K562 (cell line): ENCODE data around the gene LMAN2. TPM values are rescaled to one million over a fixed set of nuclear protein-coding genes. Genes with fewer than 3 reads are reported as not detected.

Source experiments
- ARNT ChIP-seq, 2 experiments: fragments of 450-650 bp; IDR thresholded peaks; 2 replicates each; pipeline ENCODE4 v1.6.1; 2016; ENCODE audit warnings: mild to moderate bottlenecking in 1 of 2
- ATF6 ChIP-seq: sonication (generic); formaldehyde crosslinking; IDR thresholded peaks from 2 replicates; pipeline ENCODE4 v1.4.0; 2020; ENCODE audit warnings: mild to moderate bottlenecking, missing genetic modification reagents
- BCLAF1 ChIP-seq, 2 experiments: fragments of 450-650 bp in 1 of 2; IDR thresholded peaks; 2 replicates each; pipeline ENCODE4 v1.6.1; 2011 to 2017; ENCODE audit warnings: low read depth in 2 of 2, antibody characterized with exemption in 1 of 2, borderline replicate concordance in 1 of 2, low read length in 1 of 2, mild to moderate bottlenecking in 1 of 2, mixed read lengths in 1 of 2; ENCODE audit not compliant: control insufficient read depth in 1 of 2
- BHLHE40 ChIP-seq: IDR thresholded peaks from 2 replicates; pipeline ENCODE4 v1.6.1; 2011; ENCODE audit warnings: low read length, improper control_type of control experiment
- EP400 ChIP-seq: fragments of 450-650 bp; IDR thresholded peaks from 2 replicates; pipeline ENCODE4 v1.6.1; 2017; ENCODE audit warnings: antibody characterized with exemption, mild to moderate bottlenecking, moderate library complexity
- ETV1 ChIP-seq: fragments of 450-650 bp; conservative IDR thresholded peaks from 2 replicates; pipeline ENCODE4 v1.6.1; 2016; ENCODE audit warnings: missing genetic modification characterization, control low read depth, low read depth, missing compliant biosample characterization
- HBP1 ChIP-seq: fragments of 450-650 bp; formaldehyde crosslinking; IDR thresholded peaks from 2 replicates; pipeline ENCODE4 v1.4.0; 2022; ENCODE audit warnings: missing genetic modification characterization
- JUN ChIP-seq, 2 experiments: sonication (generic) in 1 of 2; formaldehyde crosslinking in 1 of 2; IDR thresholded peaks; 2 replicates each; pipeline versions ENCODE4 v1.6.1 to v1.8.0; 2012 to 2022; ENCODE audit warnings: borderline replicate concordance in 2 of 2, mild to moderate bottlenecking in 2 of 2, improper control_type of control experiment in 1 of 2, low read depth in 1 of 2, low read length in 1 of 2, missing genetic modification reagents in 1 of 2
- MAX ChIP-seq: sonication (generic); formaldehyde crosslinking; IDR thresholded peaks from 2 replicates; pipeline ENCODE4 v1.9.0; 2022; ENCODE audit warnings: mild to moderate bottlenecking, missing genetic modification reagents
- PRPF4 ChIP-seq: fragments of 200-400 bp; formaldehyde crosslinking; IDR thresholded peaks from one replicate; pipeline ENCODE4 v1.6.1; 2017; ENCODE audit warnings: low read length, low read depth, mild to moderate bottlenecking; ENCODE audit not compliant: insufficient read depth, poor library complexity, severe bottlenecking
- SP1 ChIP-seq: sonication (generic); formaldehyde crosslinking; IDR thresholded peaks from 2 replicates; pipeline ENCODE4 v1.8.1; 2022; ENCODE audit warnings: mild to moderate bottlenecking, missing genetic modification reagents
- TCFL5 ChIP-seq: fragments of 250-450 bp; sonication (Bioruptor Pico); conservative IDR thresholded peaks from 2 replicates; pipeline ENCODE4 v1.6.1; 2021; ENCODE audit warnings: mild to moderate bottlenecking, moderate library complexity, matching md5 sums
- ZBTB49 ChIP-seq: sonication (generic); formaldehyde crosslinking; IDR thresholded peaks from 2 replicates; pipeline ENCODE4 v1.8.0; 2022; ENCODE audit warnings: missing genetic modification reagents, mild to moderate bottlenecking, borderline replicate concordance
- ZNF12 ChIP-seq: sonication (generic); formaldehyde crosslinking; IDR thresholded peaks from 2 replicates; pipeline ENCODE4 v1.4.0; 2020; ENCODE audit warnings: mild to moderate bottlenecking, missing genetic modification reagents
- ZNF124 ChIP-seq: sonication (generic); formaldehyde crosslinking; IDR thresholded peaks from 2 replicates; pipeline ENCODE4 v1.8.1; 2022; ENCODE audit warnings: missing genetic modification reagents
- ZNF444 ChIP-seq: fragments of 250-450 bp; sonication (Bioruptor Pico); IDR thresholded peaks from 2 replicates; pipeline ENCODE4 v1.4.0; 2020; ENCODE audit warnings: mild to moderate bottlenecking, moderate library complexity
- polyA plus RNA-seq, 8 experiments: library from polyadenylated mRNA; depleted of rRNA in 4 of 8; stranded (reverse) in 5 of 8; unstranded in 3 of 8; fragments of >200 nt; fragmentation: Nextera tagmentation in 2 of 8; fragmentation: Illumina TruSeq in 1 of 8; extraction: Ambion mirVana in 2 of 8; extraction: Trizol in 1 of 8; gene quantifications; 2 replicates each; pipeline versions ENCODE4 v1.2.1 to v1.2.3, GENCODE V29; 2011 to 2014; ENCODE audit warnings: inconsistent platforms in 1 of 8, missing spikeins in 1 of 8
- total RNA-seq, 7 experiments: library from RNA; depleted of rRNA in 6 of 7; stranded (reverse); fragments of >200 nt in 6 of 7; fragmentation: Illumina TruSeq in 2 of 7; extraction: Trizol in 2 of 7; gene quantifications; 2 replicates each; pipeline versions ENCODE4 v1.2.1 to v1.2.3, GENCODE V29; 2011 to 2021; ENCODE audit warnings: low replicate concordance in 1 of 7

Gene LMAN2
- total and polyA plus RNA-seq, 9 of the 15 experiments (the other 6 are each of a cell fraction or from before 2014, with no cell fraction given) = 2.7 to 254 (median 136) TPM

GRCh38 chr5:177370488-177371119 is 19.1 kb upstream of the LMAN2 start (continued):
- TF ChIP-seq JUN (IDR thresholded peaks at IDR 0.05; ENCODE audit: borderline replicate concordance, low read depth, low read length) (peak; percentile 56; the same call in 1 of the 2 replicates), JUN (CRISPR knock-in tag; IDR thresholded peaks at IDR 0.05; ENCODE audit: borderline replicate concordance) (no peak), BCLAF1 (IDR thresholded peaks at IDR 0.05; ENCODE audit: borderline replicate concordance in 1 of 2, control insufficient read depth in 1 of 2, low read depth in 2 of 2, low read length in 1 of 2) (peak in 1 of 2 experiments; percentile 69; a peak in 1 of 4 replicates), ATF6 (CRISPR knock-in tag) (no peak), ETV1 (tag) (no peak; the same call in 1 of the 2 replicates), EP400 (peak; percentile 66; the same call in 1 of the 2 replicates), ZNF444 (CRISPR knock-in tag) (no peak), MAX (CRISPR knock-in tag) (peak; percentile 93), ARNT (IDR thresholded peaks at IDR 0.05) (no peak), ZBTB49 (CRISPR knock-in tag) (no peak), TCFL5 (CRISPR knock-in tag) (no peak), PRPF4 (no peak), ZNF124 (CRISPR knock-in tag) (no peak), HBP1 (CRISPR knock-in tag) (no peak), BHLHE40 (peak; percentile 46; the same call in 1 of the 2 replicates), SP1 (CRISPR knock-in tag) (peak; percentile 70), ZNF12 (CRISPR knock-in tag) (no peak)
